Astrocyte of the cerebellum (primary cell): ENCODE results near the gene C19orf18.
"Not testable (repeated sequence)": the region's sequence is repeated elsewhere in the genome, so short reads cannot be mapped to it uniquely, and the experiment has no call there.

Source experiments
- DNase-seq: peaks from one replicate; pipeline ENCODE4 v3.0.0-alpha.2; 2011; ENCODE audit warnings: low read depth
- H3K4me3 ChIP-seq: 2 replicates; pipeline ENCODE4 v1.5.1; 2011; ENCODE audit warnings: mild to moderate bottlenecking, low read depth, low read length, moderate library complexity
- CTCF ChIP-seq: IDR thresholded peaks from 2 replicates; pipeline ENCODE4 v1.5.1; 2012; ENCODE audit warnings: low read length, low read depth, moderate library complexity, mild to moderate bottlenecking; ENCODE audit errors: missing control alignments
- in situ Hi-C: cut with HindIII; loops from 2 replicates; pipeline ENCODE4 v1.10.0; 2017; ENCODE audit warnings: low sequenced_read_pairs

C19orf18 gene

GRCh38 chr19:58009666-58010301 lies 35.5 kb upstream of the C19orf18 start:
- peak overlapping the region; percentile 7 for H3K4me3 ChIP-seq
- no peak for TF ChIP-seq CTCF
- DNase-seq: peak; percentile 12
- in situ Hi-C loops: no loop called here

GRCh38 chr19:58009301-58009665 lies 34.9 kb upstream of the C19orf18 start:
- in situ Hi-C loops: no loop called here

GRCh38 chr19:58008877-58009276 lies 34.5 kb upstream of the C19orf18 start:
- in situ Hi-C loops, H3K4me3 ChIP-seq, DNase-seq: not testable (repeated sequence)

More at GRCh38 chr19:58009301-58009665, 34.9 kb upstream of the C19orf18 start:
- no peak for DNase-seq
- peak overlapping the region; percentile 7 for H3K4me3 ChIP-seq
- TF ChIP-seq CTCF: no peak

- no peak overlapping the region for H3K4me3 ChIP-seq
- in situ Hi-C loops: no loop called here
- TF ChIP-seq CTCF: no peak
- DNase-seq: no peak
Measured at GRCh38 chr19:58007285-58007684, 33.0 kb upstream of the C19orf18 start.

- DNase-seq: no peak
- H3K4me3 ChIP-seq: peak overlapping the region; percentile 65
- in situ Hi-C loops: no loop called here
- no peak for TF ChIP-seq CTCF
Measured at GRCh38 chr19:58003174-58003828, 29.0 kb upstream of the C19orf18 start.

- peak; percentile 63 for DNase-seq
- H3K4me3 ChIP-seq: peak within 1 kb of the TSS; percentile 65
- TF ChIP-seq CTCF: no peak
- in situ Hi-C loops: no loop called here
Measured at GRCh38 chr19:58002384-58003173, 28.2 kb upstream of the C19orf18 start, which contains the start of gene ZNF606. ZNF606 (minus strand) TSS chr19:58002820; CDS start chr19:58001319, 1,501 bp downstream.
